Peyer's patch (tissue), 4 donors: ENCODE results near the gene CNTN5.

ENCODE experiments used
- POLR2A ChIP-seq, 2 donors: fragments of 450-650 bp; IDR thresholded peaks; one replicate each; pipeline ENCODE4 v1.5.1; 2017; ENCODE audit warnings: antibody characterized with exemption in 2 of 2, mild to moderate bottlenecking in 2 of 2, moderate library complexity in 2 of 2
- TF ChIP-seq, protein P1 (sequence below), 6 experiments: fragments of 450-650 bp in 4 of 6; fragments of 200-600 bp in 2 of 6; sonication (generic) in 1 of 6; IDR thresholded peaks; one replicate each; pipeline ENCODE4 v1.5.1; 2017 to 2019; ENCODE audit warnings: antibody characterized with exemption in 6 of 6, mild to moderate bottlenecking in 3 of 6, moderate library complexity in 1 of 6

DNA sequence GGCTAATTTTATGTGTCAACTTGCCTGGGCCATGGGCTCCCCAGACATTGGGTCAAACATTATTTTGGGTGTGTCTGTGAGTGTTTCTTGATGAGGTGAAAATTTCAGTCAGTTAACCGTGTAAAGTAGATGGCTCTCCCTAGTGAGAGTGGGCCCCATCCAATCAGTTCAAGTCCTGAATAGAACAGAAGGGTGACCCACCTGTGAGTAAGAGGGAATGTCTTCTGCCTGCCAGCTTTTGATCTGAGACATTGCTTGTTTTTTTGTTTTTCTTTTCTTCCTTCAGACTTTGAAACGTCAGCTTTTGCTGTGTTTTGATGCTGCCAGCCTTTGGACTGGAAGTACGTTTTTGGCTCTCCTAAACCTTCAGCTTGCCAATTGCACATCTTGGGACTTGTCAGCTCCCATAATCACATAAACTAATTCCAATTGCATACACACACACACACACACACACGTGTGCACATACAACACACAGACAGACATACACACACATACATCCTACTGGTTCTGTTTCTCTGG, 300.1 kb downstream of the CNTN5 start:
- TF ChIP-seq, protein P1, sequence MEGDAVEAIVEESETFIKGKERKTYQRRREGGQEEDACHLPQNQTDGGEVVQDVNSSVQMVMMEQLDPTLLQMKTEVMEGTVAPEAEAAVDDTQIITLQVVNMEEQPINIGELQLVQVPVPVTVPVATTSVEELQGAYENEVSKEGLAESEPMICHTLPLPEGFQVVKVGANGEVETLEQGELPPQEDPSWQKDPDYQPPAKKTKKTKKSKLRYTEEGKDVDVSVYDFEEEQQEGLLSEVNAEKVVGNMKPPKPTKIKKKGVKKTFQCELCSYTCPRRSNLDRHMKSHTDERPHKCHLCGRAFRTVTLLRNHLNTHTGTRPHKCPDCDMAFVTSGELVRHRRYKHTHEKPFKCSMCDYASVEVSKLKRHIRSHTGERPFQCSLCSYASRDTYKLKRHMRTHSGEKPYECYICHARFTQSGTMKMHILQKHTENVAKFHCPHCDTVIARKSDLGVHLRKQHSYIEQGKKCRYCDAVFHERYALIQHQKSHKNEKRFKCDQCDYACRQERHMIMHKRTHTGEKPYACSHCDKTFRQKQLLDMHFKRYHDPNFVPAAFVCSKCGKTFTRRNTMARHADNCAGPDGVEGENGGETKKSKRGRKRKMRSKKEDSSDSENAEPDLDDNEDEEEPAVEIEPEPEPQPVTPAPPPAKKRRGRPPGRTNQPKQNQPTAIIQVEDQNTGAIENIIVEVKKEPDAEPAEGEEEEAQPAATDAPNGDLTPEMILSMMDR (IDR thresholded peaks at IDR 0.05), result no peak
- TF ChIP-seq POLR2A (IDR thresholded peaks at IDR 0.05), result no peak
